WI38 (cell line): Measurements from ENCODE around the gene ERG.

Experiments used
- H3K4me3 ChIP-seq: 2 replicates; pipeline ENCODE4 v1.5.1; 2011; ENCODE audit warnings: low read depth, mild to moderate bottlenecking, control low read depth, low read length
- TF ChIP-seq, protein P1 (sequence below): IDR thresholded peaks from 2 replicates; pipeline ENCODE4 v1.5.1; 2012; ENCODE audit warnings: low read depth, mild to moderate bottlenecking, control low read depth, low read length

Gene ERG

GRCh38 chr21:38511198-38511597, 12.9 kb upstream of the ERG start:
- TF ChIP-seq, protein P1, sequence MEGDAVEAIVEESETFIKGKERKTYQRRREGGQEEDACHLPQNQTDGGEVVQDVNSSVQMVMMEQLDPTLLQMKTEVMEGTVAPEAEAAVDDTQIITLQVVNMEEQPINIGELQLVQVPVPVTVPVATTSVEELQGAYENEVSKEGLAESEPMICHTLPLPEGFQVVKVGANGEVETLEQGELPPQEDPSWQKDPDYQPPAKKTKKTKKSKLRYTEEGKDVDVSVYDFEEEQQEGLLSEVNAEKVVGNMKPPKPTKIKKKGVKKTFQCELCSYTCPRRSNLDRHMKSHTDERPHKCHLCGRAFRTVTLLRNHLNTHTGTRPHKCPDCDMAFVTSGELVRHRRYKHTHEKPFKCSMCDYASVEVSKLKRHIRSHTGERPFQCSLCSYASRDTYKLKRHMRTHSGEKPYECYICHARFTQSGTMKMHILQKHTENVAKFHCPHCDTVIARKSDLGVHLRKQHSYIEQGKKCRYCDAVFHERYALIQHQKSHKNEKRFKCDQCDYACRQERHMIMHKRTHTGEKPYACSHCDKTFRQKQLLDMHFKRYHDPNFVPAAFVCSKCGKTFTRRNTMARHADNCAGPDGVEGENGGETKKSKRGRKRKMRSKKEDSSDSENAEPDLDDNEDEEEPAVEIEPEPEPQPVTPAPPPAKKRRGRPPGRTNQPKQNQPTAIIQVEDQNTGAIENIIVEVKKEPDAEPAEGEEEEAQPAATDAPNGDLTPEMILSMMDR, result no peak
- no peak overlapping the region for H3K4me3 ChIP-seq

GRCh38 chr21:38507374-38507942, 9.2 kb upstream of the ERG start:
- no peak overlapping the region for H3K4me3 ChIP-seq

DNA sequence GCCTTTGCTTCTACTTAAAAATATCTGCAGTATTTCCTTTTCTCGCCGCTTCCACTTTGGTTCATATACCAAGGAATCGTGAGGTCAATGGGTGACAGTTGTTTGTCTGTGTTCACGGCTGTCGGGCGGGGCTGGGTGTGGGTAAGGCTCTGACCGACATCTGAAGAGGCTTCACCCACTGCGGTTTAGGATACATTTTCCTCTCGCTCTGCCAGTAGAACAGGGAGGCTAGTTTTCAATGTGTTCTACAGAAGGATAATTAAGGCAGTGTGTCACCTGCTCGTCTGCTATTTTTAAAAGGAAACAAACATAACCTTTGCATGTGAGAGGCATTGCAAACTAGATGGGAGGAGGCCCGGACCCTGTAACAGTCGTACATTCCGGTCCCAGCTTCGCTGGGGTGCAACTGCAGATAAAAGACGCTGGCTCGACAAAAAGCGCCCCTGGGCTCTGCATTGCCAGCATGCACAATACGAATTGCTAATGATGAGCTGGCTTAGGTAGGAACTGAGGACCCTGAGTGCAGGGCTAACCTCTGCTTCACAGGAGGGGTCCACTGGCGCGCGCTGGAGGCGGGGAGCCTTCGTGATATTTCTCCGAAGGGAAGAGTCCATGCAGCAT, 8.5 kb upstream of the ERG start:
- no peak overlapping the region for H3K4me3 ChIP-seq
- TF ChIP-seq, protein P1, result no peak

More at GRCh38 chr21:38507374-38507942, 9.2 kb upstream of the ERG start:
- TF ChIP-seq, protein P1, result no peak

- H3K4me3 ChIP-seq, result no peak overlapping the region
- TF ChIP-seq, protein P1, result peak; percentile 46
These were observed 7.6 kb upstream of the ERG start for GRCh38 chr21:38505654-38506523.

- H3K4me3 ChIP-seq, result no peak overlapping the region
- TF ChIP-seq, protein P1, result no peak
These were observed 5.8 kb upstream of the ERG start for GRCh38 chr21:38504066-38504465.

GRCh38 chr21:38503583-38503982, 5.3 kb upstream of the ERG start:
- H3K4me3 ChIP-seq, result no peak overlapping the region
- TF ChIP-seq, protein P1, result no peak

GRCh38 chr21:38500073-38500472, 1.8 kb upstream of the ERG start:
- TF ChIP-seq, protein P1, result no peak
- H3K4me3 ChIP-seq, result no peak overlapping the region
